SKM-1 (cell line): Measurements from ENCODE around the gene KIF3C.
"Not testable (repeated sequence)": the region's sequence is repeated elsewhere in the genome, so short reads cannot be mapped to it uniquely, and the experiment has no call there.

Experiments
- DNase-seq: peaks from one replicate; lab custom pipeline; 2025; ENCODE audit not compliant: unreplicated experiment; lab: John Stamatoyannopoulos, UW

KIF3C gene

DNA sequence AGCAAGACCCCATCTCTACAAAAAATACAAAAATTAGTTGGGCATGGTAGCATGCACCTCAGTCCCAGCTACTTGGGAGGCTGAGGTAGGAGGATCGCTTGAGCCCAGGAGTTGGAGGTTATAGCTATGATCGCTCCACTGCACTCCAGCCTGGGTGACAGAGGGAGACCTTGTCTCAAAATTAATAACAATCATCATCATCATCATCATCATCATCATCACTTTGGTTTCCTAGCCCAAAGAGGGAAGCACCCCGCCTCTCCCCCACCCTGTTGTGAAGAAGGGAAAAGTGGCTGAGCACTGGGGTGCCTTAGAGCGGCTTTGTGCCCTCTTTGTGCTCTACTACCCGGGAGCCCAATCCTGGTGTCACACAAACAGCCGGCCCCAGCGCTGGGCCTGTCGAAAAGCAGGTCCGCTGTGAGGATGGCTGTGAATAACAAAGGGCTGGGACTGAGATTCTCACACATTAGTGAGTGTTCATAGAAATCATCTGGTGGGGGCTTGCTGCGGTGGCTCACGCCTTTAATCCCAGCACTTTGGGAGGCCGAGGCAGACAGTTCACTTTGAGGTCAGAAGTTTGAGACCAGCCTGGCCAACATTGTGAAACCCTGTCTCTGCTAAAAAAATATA lies 61.4 kb downstream of the KIF3C start:
- no peak for DNase-seq

DNA sequence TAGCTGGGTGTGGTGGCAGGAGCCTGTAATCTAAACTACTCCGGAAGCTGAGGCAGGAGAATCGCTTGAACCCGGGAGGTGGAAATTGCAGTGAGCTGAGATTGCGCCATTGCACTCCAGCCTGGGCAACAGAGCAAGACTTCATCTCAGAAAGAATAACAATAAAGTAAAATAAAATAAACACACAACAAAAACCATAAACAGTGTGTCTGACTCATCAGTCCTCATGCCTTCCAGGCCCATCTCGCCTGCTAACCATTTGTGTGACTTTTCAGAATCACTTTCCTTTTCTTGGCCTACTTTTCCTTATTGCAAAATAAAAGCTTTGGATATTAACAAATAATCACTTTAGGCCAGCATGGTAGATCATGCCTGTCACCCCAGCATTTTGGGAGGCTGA lies 62.0 kb downstream of the KIF3C start:
- no peak for DNase-seq

DNA sequence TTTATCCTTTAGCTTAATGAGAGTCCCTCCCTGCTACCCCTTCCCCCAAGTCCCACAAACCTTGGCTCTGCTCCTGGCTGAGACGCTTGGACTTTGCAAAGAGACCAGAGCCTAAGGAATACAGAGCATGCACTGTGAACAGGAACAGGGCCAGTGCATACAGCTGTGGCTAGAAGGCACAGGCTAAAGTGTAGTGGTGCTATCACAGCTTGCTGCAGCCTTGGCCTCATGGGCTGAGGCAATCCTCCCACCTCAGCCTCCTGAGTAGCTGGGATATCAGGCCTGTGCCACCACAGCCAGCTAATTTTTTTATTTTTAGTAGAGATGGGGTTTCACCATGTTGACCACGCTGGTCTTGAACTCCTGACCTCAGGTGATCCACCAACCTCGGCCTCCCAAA lies 64.5 kb downstream of the KIF3C start:
- no peak for DNase-seq

DNA sequence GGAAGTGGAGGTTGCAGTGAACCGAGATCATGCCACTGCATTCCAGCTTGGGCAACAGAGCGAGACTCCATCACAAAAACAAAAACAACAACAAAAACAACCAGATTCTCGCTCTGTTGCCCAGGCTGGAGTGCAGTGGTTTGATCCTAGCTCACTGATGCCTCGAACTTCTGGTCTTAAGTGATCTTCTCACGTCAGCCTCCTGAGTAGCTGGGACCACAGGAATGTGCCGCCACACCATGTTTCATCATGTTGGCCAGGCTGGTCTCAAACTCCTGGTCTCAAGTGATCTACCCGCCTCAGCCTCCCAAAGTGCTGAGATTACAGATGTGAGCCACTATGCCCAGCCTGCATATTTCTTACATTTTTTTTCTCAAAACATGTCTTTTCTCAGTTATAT lies 64.9 kb downstream of the KIF3C start:
- DNase-seq: not testable (repeated sequence)

DNA sequence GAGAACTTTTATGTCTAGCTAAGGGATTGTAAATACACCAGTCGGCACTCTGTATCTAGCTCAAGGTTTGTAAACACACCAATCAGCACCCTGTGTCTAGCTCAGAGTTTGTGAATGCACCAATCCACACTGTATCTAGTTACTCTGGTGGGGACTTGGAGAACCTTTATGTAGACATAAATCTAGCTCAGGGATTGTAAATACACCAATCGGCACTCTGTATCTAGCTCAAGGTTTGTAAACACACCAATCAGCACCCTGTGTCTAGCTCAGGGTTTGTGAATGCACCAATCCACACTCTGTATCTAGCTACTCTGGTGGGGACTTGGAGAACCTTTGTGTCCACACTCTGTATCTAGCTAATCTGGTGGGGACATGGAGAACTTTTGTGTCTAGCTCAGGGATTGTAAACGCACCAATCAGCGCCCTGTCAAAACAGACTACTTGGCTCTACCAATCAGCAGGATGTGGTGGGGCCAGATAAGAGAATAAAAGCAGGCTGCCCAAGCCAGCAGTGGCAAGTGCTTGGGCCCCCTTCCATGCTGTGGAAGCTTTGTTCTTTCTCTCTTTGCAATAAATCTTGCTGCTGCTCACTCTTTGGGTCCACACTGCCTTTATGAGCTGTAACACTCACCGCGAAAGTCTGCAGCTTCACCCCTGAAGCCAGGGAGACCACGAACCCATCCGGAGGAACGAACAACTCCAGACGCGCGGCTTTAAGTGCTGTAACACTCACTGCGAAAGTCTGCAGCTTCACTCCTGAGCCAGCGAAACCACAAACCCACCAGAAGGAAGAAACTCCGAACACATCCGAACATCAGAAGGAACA lies 66.1 kb downstream of the KIF3C start:
- DNase-seq: not testable (repeated sequence)

DNA sequence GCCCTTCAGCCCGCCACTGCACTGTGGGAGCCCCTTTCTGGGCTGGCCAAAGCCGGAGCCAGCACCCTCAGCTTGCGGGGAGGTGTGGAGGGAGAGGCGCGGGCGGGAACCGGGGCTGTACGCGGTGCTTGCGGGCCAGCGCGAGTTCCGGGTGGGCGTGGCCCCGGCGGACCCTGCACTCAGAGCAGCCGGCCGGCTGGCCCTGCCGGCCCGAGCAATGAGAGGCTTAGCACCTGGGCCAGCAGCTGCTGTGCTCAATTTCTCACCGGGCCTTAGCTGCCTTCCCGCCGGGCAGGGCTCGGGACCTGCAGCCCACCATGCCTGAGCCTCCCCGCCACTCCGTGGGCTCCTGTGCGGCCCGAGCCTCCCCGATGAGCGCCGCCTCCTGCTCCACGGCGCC lies 66.9 kb downstream of the KIF3C start:
- not testable (repeated sequence) for DNase-seq

DNA sequence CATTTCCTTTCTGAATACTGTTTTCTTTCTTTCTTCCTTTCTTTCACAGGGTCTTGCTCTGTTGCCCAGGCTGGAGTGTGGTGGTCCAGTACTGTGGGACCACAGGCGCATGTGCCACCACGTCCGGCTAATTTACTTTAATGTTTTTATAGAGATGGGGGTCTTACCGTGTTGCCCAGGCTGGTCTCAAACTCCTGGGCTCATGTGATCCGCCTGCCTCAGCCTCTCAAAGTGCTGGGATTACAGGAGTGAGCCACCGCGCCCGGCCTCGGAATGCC lies 68.7 kb downstream of the KIF3C start:
- DNase-seq: not testable (repeated sequence)

DNA sequence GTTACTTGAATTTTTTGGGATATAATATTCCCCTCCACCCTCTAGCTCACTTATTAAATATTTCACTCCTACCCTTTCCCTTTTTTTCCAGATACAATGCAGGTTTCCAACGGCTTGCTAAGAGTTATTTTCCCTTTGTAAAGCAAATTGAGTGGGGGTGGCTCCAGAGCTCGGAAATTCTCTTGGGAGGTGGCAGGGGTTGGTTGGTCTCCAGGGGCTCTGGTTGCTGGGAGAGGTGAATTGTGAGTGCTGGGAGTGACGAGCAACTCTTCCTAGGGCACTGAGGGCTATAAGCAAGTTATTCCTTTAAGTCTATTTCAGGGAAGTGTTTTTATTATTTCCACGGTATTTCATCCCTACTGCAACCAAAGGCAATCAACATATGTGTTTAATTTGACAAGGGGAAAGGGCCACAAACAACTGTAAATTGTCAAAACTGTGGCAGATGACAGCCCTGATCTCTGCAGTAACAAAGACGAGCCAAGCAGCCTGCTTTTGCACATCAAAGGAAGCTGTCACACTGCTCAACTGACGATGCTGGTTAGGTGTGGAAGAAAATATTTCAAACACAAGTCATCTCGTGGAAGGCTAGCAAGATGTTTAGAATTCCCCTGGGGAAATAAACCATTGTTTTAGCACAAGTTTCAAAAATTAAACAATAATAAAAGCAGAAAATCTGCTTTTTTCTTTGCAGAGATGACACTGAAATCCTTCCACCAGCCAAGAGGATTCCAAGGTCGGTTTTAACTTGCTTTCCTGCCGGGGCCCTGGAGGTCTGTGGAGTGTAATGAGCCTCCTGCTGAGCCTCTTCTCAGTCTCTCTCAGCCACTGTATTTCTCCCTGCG lies 69.2 kb downstream of the KIF3C start:
- DNase-seq: no peak

DNA sequence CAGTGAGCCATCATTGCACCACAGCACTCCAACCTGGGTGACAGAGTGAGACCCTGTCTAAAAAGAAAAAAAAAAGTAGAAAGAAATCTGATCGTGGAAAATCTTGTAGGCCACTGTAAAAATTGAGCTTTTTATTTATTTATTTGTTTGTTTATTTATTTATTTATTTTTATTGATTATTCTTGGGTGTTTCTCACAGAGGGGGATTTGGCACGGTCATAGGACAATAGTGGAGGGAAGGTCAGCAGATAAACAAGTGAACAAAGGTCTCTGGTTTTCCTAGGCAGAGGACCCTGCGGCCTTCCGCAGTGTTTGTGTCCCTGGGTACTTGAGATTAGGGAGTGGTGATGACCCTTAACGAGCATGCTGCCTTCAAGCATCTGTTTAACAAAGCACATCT lies 72.7 kb downstream of the KIF3C start:
- not testable (repeated sequence) for DNase-seq

DNA sequence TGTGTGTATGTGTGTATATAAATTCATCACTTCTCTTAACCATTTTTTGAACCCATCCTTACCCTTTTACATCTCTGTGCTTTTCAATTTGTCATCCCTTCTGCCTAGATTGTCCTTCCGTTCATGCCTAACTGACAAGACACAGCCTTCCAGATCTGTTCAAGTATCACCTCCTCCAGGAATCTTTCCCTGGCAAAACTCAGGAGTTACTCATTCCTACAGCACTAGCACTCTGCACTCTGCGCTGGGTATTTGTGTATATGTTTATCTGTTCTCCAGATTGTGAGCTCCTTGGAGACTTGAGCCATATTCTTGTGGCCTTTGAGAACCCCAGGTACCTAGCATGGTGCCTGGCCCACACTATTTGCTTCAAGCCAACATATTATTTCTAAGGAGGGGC lies 77.2 kb downstream of the KIF3C start:
- no peak for DNase-seq

DNA sequence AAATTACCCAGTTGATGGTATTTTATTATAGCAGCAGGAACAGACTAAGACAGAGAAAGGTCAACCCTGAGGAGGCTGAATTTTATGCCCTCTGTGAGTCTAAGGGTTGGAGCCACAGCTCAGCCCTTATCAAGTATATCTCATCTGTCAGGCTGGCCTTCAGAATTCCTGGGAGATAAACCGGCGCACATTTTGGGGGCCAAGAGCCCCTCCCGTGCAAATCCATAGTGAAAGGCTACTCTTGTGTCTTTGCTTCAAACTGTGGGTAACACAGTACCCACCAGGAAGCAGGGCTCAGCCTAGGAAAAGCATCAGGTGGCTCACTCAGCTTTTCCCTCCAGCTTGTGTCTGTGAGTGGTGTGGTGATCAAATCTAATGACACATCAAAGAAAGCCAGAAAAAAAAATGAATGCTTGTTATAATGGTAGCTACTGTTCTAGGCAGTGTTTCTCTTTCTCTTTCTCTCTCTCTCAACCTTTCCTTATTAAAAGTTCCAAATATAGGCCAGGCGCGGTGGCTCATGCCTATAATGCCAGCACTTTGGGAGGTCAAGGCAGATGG lies 79.0 kb downstream of the KIF3C start:
- no peak for DNase-seq

DNA sequence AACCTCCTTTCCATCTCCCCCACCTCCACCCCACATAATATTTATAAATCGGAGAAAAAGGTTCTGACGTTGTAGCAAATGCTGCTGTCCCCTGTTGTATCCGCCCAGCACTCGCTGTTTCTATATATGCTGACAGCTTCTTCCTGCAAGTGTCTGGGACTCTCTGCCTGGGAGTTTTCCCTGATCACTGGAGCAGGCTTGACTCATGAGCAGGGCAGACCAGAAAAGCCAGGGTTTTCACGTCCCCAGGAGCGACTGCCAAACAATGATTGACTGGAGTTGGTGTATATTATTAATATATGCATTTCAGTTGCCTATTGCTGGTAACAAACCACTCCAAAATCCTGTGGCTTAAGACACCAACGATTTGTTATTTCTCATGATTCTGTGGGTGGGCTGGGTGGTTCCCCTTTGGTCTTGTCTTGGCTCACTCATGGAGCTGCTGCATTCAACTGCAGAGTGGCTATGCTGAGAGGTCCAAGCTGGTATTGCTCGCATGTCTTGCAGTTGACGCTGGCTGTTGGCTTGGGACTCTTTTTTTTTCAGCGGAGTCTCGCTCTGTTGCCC lies 82.8 kb downstream of the KIF3C start:
- DNase-seq: no peak

DNA sequence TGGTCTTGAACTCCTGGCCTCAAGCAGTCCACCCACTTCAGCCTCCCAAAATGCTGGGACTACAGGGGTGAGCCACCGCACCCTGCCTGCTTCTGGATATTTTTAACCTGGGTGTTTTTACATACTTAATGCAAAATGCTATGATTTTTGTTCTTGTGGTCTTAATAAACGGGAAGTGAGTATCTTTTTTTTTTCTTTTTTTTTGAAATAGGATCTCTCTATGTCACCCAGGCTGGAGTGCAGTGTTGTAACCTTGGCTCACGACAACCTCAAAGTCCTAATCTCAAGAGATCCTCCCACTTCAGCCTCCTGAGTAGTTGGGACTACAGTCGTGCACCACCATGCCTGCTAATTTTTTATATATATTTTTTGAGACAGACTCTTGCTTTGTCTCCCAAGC lies 84.8 kb downstream of the KIF3C start:
- DNase-seq: no peak

DNA sequence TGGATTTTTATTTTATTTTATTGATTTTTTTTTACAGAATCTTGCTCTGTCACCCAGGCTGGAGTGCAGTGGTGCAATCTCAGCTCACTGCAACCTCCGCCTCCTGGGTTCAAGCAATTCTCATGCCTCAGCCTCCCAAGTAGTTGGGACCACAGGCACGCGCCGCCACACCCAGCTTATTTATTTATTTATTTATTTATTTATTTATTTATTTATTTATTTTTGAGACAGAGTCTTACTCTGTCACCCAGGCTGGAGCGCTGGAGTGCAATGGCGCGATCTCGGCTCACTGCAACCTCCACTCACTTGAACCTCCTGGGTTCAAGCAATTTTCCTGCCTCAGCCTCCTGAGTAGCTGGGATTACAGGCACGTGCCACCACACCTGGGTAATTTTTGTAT lies 86.0 kb downstream of the KIF3C start:
- not testable (repeated sequence) for DNase-seq

DNA sequence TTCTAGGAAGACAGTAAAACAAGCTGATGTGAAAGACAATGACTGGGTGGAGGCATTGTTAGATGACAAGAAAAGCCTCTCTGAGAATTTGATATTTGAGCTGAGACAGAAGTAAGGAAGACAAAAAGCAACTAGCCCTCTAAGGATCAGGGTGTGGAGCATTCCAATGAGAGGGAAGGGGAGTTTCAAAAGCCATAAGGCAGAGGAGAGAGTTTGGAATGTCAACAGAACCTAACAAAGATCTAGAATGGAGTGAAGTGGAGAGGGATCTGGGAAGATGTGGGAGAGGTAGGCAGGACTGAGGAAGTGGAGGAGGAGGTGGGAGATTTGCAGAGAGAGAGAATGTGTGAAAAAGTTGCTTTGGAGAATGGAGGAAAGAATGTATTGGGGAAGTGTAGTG lies 86.7 kb downstream of the KIF3C start:
- DNase-seq: no peak

DNA sequence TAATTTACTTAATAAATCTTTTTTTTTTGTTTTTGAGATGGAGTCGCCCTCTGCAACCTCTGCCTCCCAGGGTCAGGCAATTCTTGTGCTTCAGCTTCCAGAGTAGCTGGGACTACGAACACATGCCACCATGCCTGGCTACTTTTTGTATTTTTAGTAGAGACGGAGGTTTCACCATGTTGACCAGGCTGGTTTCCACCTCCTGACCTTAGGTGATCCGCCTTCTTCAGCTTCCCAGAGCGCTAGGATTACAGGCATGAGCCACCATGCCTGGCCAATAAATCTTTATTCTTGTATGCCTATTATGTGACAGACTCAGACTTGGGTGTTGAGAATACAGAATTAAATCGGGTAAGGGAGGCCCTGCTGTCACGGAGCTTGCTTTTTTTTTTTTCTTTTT lies 87.3 kb downstream of the KIF3C start:
- no peak for DNase-seq

DNA sequence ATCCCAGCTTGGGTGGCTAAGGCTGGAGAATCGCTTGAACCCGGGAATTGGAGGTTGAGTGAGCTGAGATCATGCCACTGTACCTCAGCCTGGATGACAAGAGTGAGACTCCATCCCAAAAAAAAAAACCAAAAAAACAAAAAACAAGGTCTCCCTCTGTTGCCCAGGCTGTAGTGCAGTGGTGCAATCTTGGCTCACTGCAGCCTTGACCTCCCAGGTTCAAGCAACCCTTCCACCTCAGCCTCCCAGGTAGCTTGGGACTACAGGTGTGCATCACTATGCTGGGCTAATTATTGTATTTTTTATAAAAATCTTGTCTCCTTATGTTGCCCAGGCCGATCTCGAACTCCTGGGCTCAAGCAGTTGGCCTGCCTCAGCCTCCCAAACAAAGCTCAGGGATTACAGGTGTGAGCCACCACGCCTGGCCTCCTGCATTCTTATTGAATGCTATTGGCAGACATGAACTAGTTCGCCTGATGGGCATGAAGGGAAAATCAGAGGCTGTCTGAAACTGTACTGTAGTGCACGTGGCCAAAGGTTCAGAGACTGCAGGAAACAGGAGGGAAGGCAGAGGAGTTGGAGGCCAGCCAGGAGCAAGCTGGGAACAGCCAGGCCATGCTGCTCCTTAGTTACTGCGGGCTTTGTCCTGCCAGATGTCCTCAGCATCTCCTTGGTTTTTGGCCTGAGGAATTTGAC lies 88.0 kb downstream of the KIF3C start:
- DNase-seq: no peak

DNA sequence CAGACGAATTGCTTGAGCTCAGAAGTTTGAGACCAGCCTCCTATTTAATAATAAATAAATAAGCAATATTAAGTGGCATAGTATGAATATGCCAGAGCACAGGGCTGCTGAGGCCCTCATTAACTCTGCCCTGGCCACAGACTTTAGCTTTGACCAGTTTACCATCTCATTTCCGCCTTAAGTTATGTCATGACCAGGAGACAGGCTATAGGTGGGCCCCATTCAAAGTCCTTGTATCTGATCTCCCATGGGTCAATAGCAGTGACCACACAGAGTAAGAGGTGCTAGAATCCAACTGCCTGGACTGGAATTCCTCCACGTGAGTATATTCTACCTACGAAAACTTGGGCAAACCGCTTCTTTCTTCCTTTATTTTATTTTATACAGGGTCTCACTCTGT lies 90.6 kb downstream of the KIF3C start:
- no peak for DNase-seq

DNA sequence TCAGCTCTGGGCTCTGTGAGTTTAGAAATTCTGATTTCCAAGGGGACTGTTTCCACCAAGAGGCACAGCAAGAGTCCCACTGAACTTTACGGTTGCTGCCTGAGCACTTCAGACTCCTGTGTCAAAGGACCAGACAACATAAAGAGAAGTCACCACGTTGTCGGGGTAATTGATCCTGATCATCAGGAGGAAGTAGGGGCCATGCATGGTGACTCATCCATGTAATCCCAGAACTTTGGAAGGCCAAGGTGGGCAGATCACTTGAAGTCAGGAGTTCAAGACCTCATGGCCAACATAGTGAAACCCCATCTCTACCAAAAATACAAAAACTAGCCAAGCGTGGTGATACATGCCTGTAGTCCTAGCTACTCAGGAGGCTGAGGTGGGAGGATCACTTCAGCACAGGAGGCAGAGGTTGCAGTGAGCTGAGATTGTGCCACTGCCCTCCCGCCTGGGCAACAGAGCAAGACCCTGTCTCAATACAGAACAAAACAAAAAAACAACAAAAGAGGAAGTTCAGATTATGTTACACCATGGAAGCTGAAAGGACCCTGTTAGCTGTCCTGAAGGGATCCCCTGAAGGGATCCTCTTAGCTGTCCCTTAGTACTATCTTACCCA lies 94.6 kb downstream of the KIF3C start:
- DNase-seq: no peak

DNA sequence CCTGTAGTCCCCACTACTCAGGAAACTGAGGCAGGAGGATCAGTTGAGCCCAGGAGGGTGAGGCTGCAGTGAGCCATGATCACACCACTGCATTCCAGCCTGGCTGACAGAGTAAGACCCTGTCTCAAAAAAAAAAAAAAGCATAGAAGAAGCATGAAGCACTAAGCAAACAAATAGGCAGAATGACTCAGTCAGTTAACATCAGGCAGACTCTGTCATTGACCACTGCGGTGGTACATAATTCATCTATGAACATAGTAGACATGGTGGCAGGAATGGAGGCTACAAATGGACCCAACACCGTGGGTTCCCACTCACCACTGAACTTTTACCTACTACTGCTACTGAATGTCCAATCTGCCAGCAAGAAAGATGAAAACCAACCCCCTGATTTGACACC lies 96.4 kb downstream of the KIF3C start:
- no peak for DNase-seq
